Measurements from ENCODE around the gene COL5A1.
"Not testable (repeated sequence)": the region's sequence is repeated elsewhere in the genome, so short reads cannot be mapped to it uniquely, and the experiment has no call there.

Gene COL5A1

DNA sequence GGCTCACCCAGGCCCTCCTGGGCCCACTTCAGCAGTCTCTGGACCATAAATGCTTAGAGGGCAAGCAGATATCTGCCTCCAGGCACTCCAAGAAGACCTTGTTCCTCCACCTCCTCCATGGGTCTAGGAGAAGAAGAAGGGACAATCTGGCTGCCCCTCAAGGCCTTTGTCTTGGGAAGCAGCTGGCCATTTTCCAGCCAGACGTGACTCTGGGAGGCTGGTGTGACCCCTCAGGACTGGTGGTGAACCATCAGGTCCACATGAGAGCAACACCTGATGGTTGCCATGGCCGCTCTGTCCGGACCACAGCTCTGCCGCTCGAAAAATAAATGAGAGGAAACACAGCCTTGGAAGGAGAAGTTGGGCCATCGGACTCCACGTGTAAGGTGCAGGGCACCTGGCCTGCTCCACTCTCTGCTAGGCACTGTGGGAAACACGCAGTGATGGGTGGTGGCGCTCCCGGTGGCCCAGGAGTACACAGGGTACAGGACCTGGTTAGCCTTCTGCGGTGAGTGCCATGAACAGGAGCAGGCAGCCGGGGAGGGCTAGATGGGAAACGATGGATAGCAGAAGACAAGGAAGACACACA lies 3.0 kb upstream of the COL5A1 start:
- DNase-seq (ENCODE audit: low read depth, low spot score), result no peak

DNA sequence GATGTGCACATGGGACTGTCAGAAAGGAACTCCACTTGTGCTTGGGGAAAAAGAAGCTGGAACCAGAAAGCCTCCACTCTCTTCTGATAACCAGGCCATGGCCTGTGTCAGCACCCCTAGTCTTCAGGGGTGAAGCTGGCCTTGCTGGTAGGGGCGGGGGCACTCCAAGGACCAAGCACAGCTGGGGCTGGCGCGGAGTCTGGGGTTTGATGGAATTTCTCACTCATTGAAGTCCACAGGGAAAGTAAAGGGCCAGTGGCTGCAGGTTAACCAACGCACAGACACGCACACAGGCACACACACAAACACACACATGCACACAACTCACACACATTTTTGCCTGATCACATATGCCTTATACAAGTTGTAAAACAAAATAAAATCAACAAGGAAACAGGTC lies 1.6 kb upstream of the COL5A1 start:
- DNase-seq (ENCODE audit: low read depth, low spot score), result no peak

DNA sequence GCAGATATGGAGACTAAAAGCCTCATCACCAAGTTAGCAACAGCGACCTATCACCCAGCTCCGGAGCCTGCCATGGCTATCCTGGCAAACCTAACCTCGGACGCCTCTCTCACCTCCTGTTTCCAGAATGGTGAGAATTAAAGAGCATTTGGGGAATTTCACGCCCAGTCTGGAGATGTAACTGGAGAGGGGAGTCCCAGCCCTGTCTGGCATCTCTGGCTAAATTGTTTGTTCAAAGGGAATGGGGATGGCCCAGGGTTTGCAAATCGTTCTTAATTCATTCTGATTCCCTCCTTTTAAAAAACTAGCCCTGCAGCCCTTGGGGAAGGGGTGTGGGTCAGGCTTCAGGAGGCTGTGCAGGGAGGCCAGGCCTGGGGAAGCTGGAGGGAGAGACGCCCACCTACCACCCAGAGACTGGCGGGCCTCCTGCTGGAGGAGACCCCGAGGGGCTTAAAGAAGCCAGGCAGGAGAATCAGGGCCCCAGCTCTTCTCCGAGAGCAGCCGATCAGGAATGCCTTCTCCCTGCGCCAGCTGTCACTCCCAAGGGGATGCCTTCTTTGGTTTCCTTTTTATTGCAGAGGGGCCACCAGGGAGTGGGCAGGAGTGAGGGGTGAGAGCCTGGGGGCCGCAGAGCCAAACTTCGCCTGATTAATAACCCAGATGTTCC lies 964 bp upstream of the COL5A1 start:
- DNase-seq (ENCODE audit: low read depth, low spot score), result no peak

DNA sequence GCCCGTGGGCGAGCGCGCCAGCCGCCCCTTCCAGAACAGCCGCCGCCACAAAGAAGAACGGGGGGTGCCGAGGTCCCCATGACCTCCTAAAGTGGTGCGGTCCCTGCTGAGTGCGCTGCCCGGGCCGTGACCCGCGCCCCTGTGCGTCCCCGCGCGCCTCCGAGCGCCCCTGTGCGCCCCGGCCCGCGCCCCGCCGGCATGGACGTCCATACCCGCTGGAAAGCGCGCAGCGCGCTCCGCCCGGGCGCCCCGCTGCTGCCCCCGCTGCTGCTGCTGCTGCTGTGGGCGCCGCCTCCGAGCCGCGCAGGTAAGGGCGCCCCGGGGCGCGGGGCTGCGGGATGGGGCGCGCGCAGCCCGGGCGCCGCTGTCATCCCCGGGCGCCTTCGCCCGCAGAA lies 384 bp downstream of the COL5A1 start:
- DNase-seq (ENCODE audit: low read depth, low spot score), result no peak

DNA sequence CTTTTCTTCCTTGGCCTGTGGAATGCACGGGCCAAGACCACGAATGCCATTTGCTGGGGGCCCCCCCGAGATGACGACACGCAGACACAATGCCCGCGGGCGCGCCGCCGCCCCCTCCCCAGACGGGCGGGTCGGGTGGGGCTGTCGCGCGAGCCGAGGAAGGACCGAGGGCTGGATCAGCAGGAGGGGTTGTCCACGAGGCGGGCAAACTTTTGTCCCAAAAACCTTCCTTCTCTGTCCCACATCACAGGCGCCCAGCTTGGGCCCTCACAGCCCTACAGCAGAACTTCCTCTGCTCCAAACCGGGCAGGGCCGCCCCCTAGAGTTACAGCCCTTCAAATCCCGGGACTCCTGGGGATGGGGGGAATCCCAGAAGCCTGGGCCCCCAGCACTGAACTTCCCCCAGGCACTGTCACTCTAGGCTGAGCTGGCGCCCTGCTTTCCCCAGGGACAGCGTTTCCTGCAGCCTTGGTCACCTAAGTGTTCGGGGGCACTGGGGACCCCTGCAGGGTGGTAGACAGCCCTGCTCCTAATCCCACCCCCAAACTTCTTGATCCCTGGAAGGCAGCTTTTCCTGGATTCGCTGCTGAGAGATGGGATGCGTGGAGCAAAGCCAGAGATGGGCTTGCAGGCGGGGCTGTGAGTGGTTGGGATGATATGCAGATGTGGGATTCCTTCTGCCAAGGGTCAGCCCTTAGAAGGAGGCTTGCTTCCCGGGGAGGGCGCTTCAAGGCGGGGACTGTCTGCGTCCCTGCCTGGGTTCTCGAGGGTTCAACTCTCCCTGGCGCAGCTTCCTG lies 980 bp downstream of the COL5A1 start:
- peak; percentile 47 for DNase-seq (ENCODE audit: low read depth, low spot score)

DNA sequence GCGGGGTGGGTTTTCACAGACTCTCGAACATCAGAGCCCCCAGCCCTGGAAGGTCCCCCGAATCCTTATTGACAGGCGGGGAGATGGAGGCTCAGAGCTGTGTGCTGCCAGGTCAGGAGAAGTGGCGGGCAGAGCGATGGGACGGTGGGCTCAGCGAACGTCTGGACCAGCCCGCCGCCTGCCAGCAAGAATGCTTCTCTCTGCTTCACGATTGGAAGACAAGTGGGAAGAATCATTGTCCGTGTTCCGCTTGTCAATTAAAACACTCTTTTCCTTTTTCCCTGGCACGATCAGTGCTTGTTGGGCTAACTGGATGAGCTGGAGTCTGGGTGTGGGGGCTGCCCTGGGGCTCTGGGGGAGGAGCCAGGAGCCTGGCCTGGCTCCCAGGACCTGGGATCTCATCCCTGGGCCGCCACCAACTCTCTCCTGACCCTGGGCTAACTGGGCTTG lies 1.6 kb downstream of the COL5A1 start:
- DNase-seq (ENCODE audit: low read depth, low spot score), result no peak

DNA sequence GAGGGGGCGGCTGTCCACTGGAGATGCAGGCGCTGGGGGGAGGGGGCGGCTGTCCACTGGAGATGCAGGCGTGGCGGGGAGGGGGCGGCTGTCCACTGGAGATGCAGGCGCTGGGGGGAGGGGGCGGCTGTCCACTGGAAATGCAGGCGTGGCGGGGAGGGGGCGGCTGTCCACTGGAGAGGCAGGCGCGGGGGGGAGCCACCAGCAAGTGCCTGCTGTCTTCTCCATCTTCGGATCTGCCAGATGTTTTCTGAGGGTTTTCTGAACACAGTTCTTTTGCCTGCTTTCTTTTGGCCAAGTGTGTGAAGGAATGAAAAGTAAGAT lies 2.8 kb downstream of the COL5A1 start:
- DNase-seq (ENCODE audit: low read depth, low spot score), result not testable (repeated sequence)

DNA sequence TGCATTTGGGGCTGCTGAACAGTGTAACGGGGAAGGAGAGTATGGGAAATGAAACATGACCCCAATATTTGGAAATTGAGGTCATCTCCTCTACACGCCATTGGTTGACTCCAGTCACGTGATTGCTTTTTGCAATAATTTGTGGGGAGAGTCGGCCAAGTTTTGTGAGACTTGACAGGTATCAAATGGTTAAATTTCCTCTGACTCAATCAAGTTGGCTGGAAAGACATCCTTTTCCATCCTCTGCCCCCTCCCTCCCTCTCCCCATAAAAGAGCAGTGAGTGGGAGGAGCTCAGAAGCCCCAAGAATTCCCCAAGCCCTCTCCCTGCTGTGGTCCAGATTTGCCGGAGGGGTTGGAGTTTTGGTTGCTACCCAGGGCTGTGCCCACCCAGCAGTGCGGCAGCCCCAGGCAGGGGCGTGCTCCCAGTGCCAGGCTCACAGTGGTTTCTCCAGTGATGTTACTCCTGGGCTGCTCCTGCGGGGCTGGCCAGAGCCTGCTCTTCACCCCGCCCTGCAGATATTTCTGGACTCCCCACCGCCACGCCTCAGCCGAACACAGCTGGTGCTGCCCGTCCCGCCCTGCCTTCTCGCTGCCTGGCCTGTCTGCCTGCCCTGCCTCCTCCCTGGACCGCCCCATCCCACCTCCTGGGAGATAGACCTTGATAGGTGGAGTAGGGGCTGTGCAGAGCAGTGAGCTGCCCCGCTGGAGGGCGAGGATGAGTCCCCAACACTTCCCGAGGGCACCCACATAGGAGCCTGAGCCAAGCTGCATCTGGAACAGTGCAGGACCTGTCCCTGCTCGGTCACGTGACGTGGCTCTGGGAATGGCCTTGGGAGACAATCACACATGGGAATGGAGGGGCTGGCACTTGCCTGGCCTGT lies 3.4 kb downstream of the COL5A1 start:
- peak; percentile 85 for DNase-seq (ENCODE audit: low read depth, low spot score)

DNA sequence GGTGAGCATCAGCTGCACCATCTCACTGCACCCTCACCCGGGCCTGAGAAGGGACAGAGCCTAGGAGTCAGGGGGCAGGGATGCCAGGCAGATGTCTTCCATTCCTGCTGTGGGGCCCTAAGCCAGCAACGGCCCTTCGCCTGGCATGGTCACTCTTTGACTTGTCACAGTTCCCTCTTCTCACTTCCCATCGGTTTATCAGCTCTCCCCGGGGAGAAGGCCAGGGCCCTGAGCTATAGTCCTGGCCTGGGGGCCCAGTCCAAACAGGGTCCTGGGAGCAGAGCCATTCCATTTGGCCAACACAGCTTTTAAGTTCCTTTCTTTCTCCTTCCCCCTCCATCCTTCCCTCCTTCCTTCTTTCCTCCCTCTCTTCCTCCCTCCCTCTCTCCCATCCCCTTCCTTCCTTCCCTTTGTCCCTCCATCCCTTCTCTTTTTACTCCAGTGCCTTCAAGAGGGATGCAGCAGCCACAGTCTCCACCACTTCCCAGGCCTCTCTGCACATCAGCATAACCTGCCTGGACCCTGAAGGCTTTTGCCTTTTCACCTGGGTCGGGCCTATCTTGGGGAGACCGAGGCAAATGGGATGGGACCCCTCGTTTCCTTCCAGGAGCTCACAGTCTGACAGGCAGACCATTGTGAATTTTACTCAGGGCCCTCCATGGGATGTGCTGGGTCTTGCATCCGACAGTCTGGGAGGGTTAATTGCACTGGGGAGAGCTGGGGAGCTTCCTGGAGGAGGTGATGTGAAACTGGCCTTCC lies 4.2 kb downstream of the COL5A1 start:
- no peak for DNase-seq (ENCODE audit: low read depth, low spot score)

DNA sequence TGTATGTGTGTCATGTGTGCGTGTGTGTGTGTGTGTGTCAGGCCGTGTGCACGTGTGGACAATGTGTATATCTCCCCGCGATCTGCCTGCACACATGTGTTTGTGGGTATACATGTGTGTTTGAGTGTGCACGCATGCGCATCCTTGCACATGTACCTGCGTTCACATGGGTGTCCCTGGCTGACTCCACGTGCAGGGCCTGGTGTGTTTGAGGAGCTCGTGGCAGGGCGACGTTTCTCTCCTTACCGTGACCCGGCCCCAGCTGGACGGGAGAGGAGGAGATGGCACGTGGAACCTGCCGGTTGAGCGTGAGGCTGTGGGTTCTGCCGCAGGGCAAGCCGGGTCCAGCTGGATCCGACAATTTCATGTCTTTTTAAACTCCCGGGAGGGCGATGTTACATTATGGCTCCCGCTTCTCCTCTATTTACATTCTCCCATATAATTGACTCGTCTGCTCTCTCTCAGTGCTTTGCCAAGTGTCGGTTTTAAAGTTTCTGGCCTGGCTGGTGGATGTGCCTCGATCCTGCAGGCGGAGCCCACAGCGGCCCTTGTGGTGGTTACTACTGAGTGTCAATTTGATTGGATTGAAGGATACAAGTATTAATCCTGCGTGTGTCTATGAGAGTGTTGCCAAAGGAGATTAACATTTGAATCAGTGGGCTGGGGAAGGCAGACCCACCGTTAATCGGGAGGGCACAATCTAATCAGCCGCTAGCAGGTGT lies 5.9 kb downstream of the COL5A1 start:
- DNase-seq (ENCODE audit: low read depth, low spot score), result no peak

DNA sequence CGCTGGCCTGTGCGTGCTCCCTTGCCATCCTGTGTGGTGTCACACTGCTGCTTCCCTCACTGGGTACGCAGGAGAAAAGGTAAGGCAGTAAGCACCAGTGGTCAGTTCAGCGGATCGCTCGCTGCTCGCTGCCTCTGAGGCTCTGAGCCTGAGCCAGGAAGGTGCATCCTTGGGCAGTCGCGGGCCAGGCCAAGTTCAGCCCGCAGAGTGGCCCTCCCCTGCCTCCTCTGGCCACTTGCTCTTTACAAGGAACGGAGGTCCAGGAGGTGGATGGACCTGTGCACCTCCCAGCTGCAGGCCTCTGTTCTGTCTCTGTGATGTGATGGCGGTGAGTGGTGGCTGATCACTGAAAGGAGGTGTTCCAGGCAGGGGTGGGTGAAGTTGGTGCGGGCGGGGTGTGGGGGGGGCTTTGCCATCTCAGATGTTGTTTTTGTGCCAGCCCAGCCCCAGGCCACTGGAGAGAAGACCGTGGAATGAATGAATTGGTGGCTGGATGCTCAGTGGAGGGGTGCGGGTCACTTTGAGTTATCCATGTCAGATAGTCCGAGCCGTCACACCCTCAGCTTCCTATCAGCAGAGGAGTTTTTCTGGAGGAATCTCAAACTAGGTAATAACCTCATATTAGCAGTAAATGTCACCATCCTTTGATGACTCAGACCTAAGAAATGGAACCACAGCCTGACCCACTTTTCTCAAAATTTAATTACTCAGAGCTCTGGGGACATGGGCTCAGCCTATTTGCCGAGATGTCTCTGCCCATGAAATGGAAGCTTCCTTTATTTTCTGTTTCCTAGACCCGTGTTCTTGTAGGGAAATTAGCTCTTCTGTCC lies 7.3 kb downstream of the COL5A1 start:
- DNase-seq (ENCODE audit: low read depth, low spot score), result no peak

DNA sequence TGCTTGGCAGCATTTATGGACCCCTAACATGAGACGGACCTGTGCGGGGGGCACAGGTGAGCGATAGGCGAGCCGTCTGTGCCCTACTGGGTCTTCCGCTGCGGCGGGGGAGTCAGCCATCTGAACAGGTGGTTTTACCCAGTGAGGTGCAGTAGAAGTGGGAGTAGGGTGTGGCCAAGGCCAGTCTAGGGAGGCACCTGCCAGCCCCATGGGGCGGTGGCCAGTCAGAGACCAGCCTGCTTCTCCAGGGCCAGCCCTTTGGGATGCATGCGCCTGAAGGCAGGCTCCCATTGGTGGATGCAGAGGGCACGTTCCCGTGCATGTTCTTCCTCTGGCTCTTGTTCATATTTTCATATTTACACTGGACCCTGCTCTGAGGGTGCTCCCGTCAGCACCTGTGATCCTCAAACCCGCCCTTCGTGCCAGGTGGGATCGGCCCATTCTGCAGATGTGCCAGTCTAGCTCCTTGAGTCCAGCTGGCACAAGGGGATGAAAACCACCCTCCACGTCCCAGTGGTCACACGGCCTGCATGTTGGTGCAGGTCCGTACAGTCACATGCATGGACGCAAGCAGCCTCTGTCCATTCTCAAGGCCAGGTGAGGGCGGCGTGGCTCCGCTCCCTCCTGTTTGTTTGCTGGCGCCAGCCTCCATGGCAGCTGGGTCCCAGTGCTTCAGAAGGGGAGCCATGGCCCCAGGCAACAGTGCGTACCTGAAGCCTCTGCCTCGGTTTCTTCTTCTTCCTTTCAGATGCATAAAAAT lies 9.0 kb downstream of the COL5A1 start:
- DNase-seq (ENCODE audit: low read depth, low spot score), result no peak

DNA sequence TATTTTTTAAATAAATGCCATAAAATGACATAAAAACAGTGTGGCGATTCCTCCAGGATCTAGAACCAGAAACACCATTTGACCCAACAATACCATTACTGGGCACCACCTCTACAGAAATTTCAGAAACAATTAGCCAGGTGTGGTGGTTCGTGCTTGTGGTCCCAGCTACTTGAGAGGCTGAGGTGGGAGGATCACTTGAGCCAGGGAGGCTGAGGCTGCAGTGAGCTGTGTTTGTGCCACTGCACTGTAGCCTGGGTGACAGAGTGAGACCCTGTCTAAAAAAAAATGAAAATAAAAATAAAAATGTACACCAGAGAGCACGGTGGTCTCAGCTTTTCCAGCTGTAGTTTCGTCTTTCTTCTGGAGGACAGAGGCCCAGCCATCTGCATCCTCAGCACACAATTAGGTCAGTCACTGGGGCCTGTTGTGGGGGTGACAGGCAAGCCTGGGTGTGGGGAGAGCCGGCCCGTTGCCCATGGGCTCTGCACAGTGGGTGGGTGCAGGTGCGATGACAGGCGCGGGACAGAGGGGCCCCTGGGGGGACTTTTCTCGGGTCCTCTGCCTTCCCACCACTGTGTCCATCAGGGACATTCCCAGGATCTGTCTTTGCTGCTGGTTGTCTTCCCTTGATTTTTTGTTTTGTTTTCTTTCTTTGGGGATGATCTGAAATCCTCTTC lies 9.8 kb downstream of the COL5A1 start:
- DNase-seq (ENCODE audit: low read depth, low spot score), result no peak

DNA sequence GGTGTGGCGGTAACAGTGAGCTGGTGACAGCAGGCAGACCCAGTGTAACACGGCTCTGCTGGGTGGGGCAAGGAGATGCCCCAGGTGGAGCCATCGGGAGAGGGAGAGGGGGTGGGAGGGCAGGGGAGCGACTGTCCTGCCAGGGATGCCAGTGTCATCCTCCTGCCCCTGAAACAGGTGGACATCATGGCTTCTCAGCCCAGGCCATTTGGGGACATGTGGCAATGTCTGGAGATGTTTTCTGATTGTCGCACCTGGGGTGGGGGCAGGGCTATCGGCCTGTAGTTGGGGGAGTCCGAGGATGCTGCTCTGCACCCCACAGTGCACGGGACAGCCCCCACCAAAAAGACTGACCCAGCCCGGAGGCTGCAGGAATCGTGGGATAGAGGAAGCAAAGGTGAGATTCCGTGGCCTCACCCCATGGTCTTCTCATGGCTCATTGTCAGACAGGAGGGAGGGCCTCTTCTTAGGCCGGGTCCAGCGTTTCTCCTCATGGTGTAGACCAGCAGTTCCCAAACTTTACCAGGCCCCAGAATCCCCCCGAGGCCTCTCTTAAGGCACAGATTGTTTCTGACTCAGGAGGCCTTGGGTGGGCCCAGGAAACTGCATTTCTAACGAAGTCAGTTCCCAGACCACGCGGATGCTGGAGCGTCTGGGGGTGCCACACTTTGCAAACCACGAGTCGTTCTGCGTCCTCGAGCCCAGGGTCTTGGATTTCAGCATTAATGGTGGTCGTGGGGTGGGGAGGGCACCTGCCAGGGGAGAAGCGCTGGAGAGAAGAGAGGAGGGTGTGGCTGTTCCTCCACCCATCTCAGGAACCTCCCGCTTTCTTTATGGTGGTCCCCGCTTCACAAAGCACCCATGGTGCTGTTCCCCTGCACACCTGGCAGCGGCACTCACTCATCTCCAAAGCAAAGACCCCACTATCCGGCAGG lies 11.0 kb downstream of the COL5A1 start:
- DNase-seq (ENCODE audit: low read depth, low spot score), result no peak

DNA sequence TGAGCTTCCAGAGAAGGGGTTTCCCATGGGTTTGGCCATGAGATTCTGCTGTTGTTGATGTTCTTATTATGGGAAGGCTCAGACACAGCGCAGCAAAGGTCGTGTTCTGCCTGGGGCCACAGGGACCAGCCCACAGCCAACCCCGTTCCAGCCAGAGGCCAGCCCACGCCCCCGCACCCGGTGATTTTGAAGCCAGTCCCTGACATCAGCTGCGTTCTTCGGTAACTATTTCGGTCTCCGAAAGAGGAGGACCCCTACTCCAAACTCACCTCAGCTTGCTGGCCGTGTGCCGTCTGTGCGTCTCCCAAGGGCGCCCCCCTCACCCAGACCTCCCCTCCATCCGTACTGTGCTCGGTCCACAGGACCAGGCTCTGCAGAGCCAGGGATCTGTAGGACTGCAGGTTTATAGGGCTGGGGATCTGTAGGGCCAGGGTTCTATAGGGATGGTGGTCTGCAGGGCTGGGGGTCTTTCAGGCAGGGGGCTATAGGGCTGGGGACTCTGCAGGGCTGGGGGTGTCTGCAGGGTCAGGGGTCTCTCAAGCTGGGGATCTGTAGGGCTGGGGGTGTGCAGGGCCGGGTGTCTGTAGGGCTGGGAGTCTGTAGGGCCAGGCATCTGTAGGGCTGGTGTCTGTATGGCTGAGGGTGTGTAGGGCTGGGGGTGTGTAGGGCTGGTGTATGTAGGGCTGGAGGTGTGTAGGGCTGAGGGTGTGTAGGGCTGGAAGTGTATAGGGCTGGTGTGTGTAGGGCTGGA lies 11.8 kb downstream of the COL5A1 start:
- DNase-seq (ENCODE audit: low read depth, low spot score), result no peak

DNA sequence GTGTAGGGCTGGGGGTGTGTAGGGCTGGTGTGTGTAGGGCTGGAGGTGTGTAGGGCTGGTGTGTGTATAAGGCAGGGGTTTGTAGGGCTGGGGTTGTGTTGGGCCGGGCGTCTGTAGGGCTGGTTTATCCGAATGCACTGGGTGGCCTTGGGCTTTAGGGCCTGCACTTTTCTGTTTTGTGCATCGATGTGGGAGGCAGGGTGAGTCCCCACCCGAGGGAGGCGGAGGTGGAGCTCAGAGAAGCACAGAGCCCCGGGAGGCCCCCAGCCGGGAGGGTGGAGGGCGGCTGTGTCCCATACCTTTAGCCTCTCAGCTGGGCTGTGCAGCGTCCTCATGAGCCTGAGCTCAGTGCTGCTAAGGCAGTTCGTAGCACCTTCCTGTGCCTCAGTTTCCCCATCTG lies 13.5 kb downstream of the COL5A1 start:
- DNase-seq (ENCODE audit: low read depth, low spot score), result no peak

Measured in smooth muscle cell of the brain vasculature (primary cell).